OCI-M2 (cell line): ENCODE measurements around the gene PPARGC1A.

Experiments
- DNase-seq: peaks from one replicate; lab custom pipeline; 2025; ENCODE audit not compliant: unreplicated experiment; lab: John Stamatoyannopoulos, UW

The PPARGC1A gene

GRCh38 chr4:23844961-23845360 lies 44.9 kb downstream of the PPARGC1A start:
- DNase-seq: no peak

GRCh38 chr4:23839279-23839678 lies 50.6 kb downstream of the PPARGC1A start:
- DNase-seq: no peak

- DNase-seq: no peak
Measured at GRCh38 chr4:23838607-23839006, 51.2 kb downstream of the PPARGC1A start.

- DNase-seq: no peak
Measured at GRCh38 chr4:23838131-23838530, 51.7 kb downstream of the PPARGC1A start.

- no peak for DNase-seq
Measured at GRCh38 chr4:23837371-23837770, 52.5 kb downstream of the PPARGC1A start.

- no peak for DNase-seq
Measured at GRCh38 chr4:23835774-23836478, 53.9 kb downstream of the PPARGC1A start.

- no peak for DNase-seq
Measured at GRCh38 chr4:23828779-23829178, 61.1 kb downstream of the PPARGC1A start.

- no peak for DNase-seq
Measured at GRCh38 chr4:23828020-23828715, 61.7 kb downstream of the PPARGC1A start.

- DNase-seq: no peak
Measured at GRCh38 chr4:23822181-23822580, 67.7 kb downstream of the PPARGC1A start.

- no peak for DNase-seq
Measured at GRCh38 chr4:23819041-23819511, 70.8 kb downstream of the PPARGC1A start.

- DNase-seq: no peak
Measured at GRCh38 chr4:23818097-23818885, 71.6 kb downstream of the PPARGC1A start.

GRCh38 chr4:23814996-23815660 lies 74.7 kb downstream of the PPARGC1A start:
- DNase-seq: no peak

GRCh38 chr4:23814587-23814986 lies 75.3 kb downstream of the PPARGC1A start:
- no peak for DNase-seq

GRCh38 chr4:23811161-23811560 lies 78.7 kb downstream of the PPARGC1A start:
- DNase-seq: no peak

GRCh38 chr4:23805450-23805851 lies 84.4 kb downstream of the PPARGC1A start:
- no peak for DNase-seq

GRCh38 chr4:23789762-23790161 lies 100.1 kb downstream of the PPARGC1A start:
- DNase-seq: no peak

GRCh38 chr4:23788460-23788859 lies 101.4 kb downstream of the PPARGC1A start:
- no peak for DNase-seq

GRCh38 chr4:23788027-23788426 lies 101.8 kb downstream of the PPARGC1A start:
- no peak for DNase-seq

GRCh38 chr4:23782778-23783437 lies 106.9 kb downstream of the PPARGC1A start:
- DNase-seq: no peak

GRCh38 chr4:23779839-23780238 lies 110.0 kb downstream of the PPARGC1A start:
- DNase-seq: no peak

- DNase-seq: no peak
Measured at GRCh38 chr4:23779422-23779821, 110.4 kb downstream of the PPARGC1A start.
